Measurements from ENCODE around the gene SHC4. TPM values are rescaled to one million over a fixed set of nuclear protein-coding genes. Genes with fewer than 3 reads are reported as not detected.

Gene SHC4
- total and polyA plus RNA-seq, 2 experiments from 2014 or later = 0.43 to 0.45 TPM

DNA sequence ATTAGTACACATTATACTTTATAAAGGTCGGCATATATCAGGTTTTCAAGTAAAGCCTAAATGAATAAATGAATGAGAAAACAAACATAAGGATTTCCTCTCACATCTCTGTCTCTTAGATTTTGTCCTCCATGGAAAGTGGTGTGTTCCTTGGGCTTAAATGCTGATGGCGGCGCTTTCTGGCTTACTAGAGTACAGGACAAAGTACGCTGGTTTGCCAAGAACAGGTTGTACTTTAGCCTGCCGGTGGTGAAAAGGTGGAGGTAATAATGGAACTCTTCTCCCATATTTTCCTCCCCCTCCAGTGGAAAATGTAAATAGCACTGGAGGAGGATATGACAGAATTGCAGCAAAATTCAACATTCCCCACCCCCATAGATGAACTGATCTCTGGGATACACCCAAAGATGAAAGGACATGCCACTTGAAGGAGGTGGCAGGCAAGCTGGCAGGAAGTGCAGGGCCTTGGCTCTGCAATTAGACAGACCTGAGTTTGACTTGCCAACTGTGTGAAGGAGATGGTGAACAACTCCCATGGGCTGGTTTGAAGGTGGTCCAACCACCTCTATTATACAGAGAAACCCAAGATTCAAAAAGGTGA, 182.1 kb downstream of the SHC4 start:
- H3K36me3 ChIP-seq (ENCODE audit: low read depth) = peaks cover 6% of the 10 kb centered on the region
- in situ Hi-C loops (cut with MboI) = no loop called here
- no peak overlapping the region for H3K9ac ChIP-seq
- WGBS, 2 experiments (ENCODE audit: low coverage in 1 of 2, low lambda C conversion rate in 2 of 2, missing lambda C conversion rate in 2 of 2) = 99% methylated on average over 5 of the region's 5 CpGs
- no peaks in the 10 kb centered on the region for H3F3A ChIP-seq (ENCODE audit: insufficient read depth)
- no peak for DNase-seq
- H3K4me1 ChIP-seq (ENCODE audit: insufficient read depth) = peaks cover 11% of the 10 kb centered on the region; the same call in 1 of the 2 replicates
- H3K9me2 ChIP-seq (ENCODE audit: insufficient read depth) = no peaks in the 10 kb centered on the region
- H2AFZ ChIP-seq = no peak overlapping the region
- H4K20me1 ChIP-seq (ENCODE audit: insufficient read depth) = no peaks in the 10 kb centered on the region
- no peaks in the 10 kb centered on the region for H3K9me3 ChIP-seq (ENCODE audit: low read depth)
- TF ChIP-seq EZH2phosphoT487 (IDR thresholded peaks at IDR 0.05; ENCODE audit: insufficient read depth, low read depth) (no peak), EZH2 (IDR thresholded peaks at IDR 0.05; ENCODE audit: insufficient read depth, poor library complexity, severe bottlenecking) (no peak)
- no peak overlapping the region for H3K4me2 ChIP-seq (ENCODE audit: unreplicated experiment)
- no peaks in the 10 kb centered on the region for H3K27me3 ChIP-seq (replicated peaks; ENCODE audit: insufficient read depth)
- no peak overlapping the region for H3K27ac ChIP-seq
- no peaks in the 10 kb centered on the region for H3K79me2 ChIP-seq (ENCODE audit: insufficient read depth)
- no peak overlapping the region for H3K4me3 ChIP-seq

DNA sequence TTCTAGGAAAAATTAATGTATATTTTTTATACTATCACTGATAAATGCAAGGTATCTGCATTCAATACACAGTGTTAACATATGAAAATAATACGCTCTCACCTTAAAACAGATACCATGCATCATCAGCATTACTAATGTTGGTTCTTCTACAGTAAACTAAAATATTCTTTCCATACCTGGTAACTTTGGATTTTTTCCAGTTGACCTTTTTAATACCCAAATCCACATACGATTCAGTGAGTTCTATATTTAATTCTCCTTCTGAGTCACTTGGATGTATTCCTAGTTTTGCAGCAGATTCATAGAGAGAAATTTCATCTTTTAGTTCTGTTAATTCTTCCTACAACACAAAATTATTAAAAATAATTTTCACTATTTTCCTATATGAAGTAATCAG, 182.7 kb downstream of the SHC4 start:
- TF ChIP-seq EZH2 (IDR thresholded peaks at IDR 0.05; ENCODE audit: insufficient read depth, poor library complexity, severe bottlenecking) (no peak), EZH2phosphoT487 (IDR thresholded peaks at IDR 0.05; ENCODE audit: insufficient read depth, low read depth) (no peak)
- in situ Hi-C loops (cut with MboI) = no loop called here

DNA sequence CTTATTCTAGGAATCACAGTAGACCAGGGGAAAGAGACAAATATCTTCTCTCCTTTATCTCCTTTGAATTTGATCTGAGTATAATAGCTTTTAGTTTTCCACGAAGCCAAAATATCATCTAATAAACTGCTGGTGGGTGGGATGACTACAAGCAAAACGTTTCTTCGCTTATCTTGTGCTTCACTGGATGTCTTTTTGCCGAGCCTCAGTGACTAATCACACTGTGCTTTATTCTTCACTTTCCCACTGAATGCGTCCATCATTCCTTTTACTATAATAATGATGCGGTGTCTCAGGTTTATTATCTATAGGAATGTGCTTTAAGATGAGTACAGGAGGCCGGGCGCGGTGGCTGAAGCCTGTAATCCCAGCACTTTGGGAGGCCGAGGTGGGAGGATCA, 185.4 kb downstream of the SHC4 start:
- Histone ChIP-seq H3K4me2 (ENCODE audit: unreplicated experiment) (no peak overlapping the region), H3F3A (ENCODE audit: insufficient read depth) (0 out of 2 replicates have a peak, but pooled peaks cover 8% of the 10 kb centered on the region), H3K9me2 (ENCODE audit: insufficient read depth) (0 out of 2 replicates have a peak, but pooled peaks cover 3% of the 10 kb centered on the region), H3K36me3 (ENCODE audit: low read depth) (peaks cover 5% of the 10 kb centered on the region), H3K27ac (no peak overlapping the region), H4K20me1 (ENCODE audit: insufficient read depth) (no peaks in the 10 kb centered on the region), H3K4me3 (no peak overlapping the region), H3K27me3 (replicated peaks; ENCODE audit: insufficient read depth) (no peaks in the 10 kb centered on the region), H3K9ac (no peak overlapping the region), H3K79me2 (ENCODE audit: insufficient read depth) (no peaks in the 10 kb centered on the region), H3K9me3 (ENCODE audit: low read depth) (no peaks in the 10 kb centered on the region), H3K4me1 (ENCODE audit: insufficient read depth) (peaks cover 15% of the 10 kb centered on the region), H2AFZ (no peak overlapping the region)
- DNase-seq = no peak
- in situ Hi-C loops (cut with MboI) = no loop called here
- TF ChIP-seq EZH2phosphoT487 (IDR thresholded peaks at IDR 0.05; ENCODE audit: insufficient read depth, low read depth) (no peak), EZH2 (IDR thresholded peaks at IDR 0.05; ENCODE audit: insufficient read depth, poor library complexity, severe bottlenecking) (no peak)
- 91 to 93% methylated on average over 10 of the region's 10 CpGs for WGBS, 2 experiments (ENCODE audit: low coverage in 1 of 2, low lambda C conversion rate in 2 of 2, missing lambda C conversion rate in 2 of 2)

More for the DNA sequence above, 182.7 kb downstream of the SHC4 start:
- Histone ChIP-seq H4K20me1 (ENCODE audit: insufficient read depth) (no peaks in the 10 kb centered on the region), H3K4me1 (ENCODE audit: insufficient read depth) (peaks cover 11% of the 10 kb centered on the region; the same call in 1 of the 2 replicates), H3K27ac (no peak overlapping the region), H3K79me2 (ENCODE audit: insufficient read depth) (no peaks in the 10 kb centered on the region), H3K36me3 (ENCODE audit: low read depth) (peaks cover 6% of the 10 kb centered on the region), H3K9me2 (ENCODE audit: insufficient read depth) (no peaks in the 10 kb centered on the region), H3K9me3 (ENCODE audit: low read depth) (no peaks in the 10 kb centered on the region), H2AFZ (no peak overlapping the region), H3K27me3 (replicated peaks; ENCODE audit: insufficient read depth) (no peaks in the 10 kb centered on the region), H3K4me2 (ENCODE audit: unreplicated experiment) (no peak overlapping the region), H3K9ac (no peak overlapping the region), H3K4me3 (no peak overlapping the region), H3F3A (ENCODE audit: insufficient read depth) (no peaks in the 10 kb centered on the region)
- 55% methylated on average over 2 of the region's 2 CpGs for WGBS, 2 experiments (ENCODE audit: low coverage in 1 of 2, low lambda C conversion rate in 2 of 2, missing lambda C conversion rate in 2 of 2)
- peak; percentile 28 for DNase-seq

DNA sequence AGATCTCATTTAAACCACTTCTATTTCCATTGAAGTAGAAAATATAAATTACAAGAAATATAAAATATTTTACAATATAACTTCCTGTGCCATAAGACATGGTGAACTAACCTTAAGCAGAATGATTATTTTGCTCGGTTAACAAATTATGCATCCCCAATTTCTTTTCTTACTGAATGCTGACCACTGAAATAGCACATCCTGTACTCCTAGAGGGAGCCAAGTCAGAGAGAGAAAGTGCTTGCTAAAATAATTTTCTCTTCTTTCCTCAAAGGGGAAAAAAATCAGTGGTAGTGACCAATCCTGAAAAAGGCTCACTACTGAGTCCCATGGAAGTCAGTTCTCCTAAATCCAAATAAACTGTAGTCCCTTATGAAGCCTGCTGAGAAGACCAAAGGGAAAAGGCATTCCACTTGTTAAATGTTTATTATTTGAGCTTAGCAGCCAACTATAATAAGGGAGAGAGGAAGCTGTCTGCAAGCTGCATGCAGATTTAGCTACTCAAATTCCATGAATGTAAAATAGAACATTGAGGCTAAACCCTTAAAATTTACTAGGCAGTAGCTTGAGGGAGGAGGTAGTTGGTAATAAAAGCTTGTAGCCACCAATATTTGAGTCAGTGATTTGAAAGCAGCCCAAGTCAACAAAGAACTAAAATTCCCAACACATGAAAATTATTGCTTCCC, 185.9 kb downstream of the SHC4 start:
- Histone ChIP-seq H3K27me3 (replicated peaks; ENCODE audit: insufficient read depth) (no peaks in the 10 kb centered on the region), H3F3A (ENCODE audit: insufficient read depth) (0 out of 2 replicates have a peak, but pooled peaks cover 8% of the 10 kb centered on the region), H3K4me1 (ENCODE audit: insufficient read depth) (peaks cover 20% of the 10 kb centered on the region), H3K4me3 (no peak overlapping the region), H3K79me2 (ENCODE audit: insufficient read depth) (no peaks in the 10 kb centered on the region), H3K27ac (no peak overlapping the region), H3K9me2 (ENCODE audit: insufficient read depth) (0 out of 2 replicates have a peak, but pooled peaks cover 3% of the 10 kb centered on the region), H3K4me2 (ENCODE audit: unreplicated experiment) (no peak overlapping the region), H3K36me3 (ENCODE audit: low read depth) (no peaks in the 10 kb centered on the region; the same call in 1 of the 2 replicates), H3K9me3 (ENCODE audit: low read depth) (no peaks in the 10 kb centered on the region), H2AFZ (no peak overlapping the region), H4K20me1 (ENCODE audit: insufficient read depth) (no peaks in the 10 kb centered on the region), H3K9ac (no peak overlapping the region)
- 10 to 22% methylated on average over 1 of the region's 1 CpG for WGBS, 2 experiments (ENCODE audit: low coverage in 1 of 2, low lambda C conversion rate in 2 of 2, missing lambda C conversion rate in 2 of 2)
- TF ChIP-seq EZH2phosphoT487 (IDR thresholded peaks at IDR 0.05; ENCODE audit: insufficient read depth, low read depth) (no peak), EZH2 (IDR thresholded peaks at IDR 0.05; ENCODE audit: insufficient read depth, poor library complexity, severe bottlenecking) (no peak)
- no peak for DNase-seq
- in situ Hi-C loops (cut with MboI) = no loop called here

Measured in GM23248 (cell line).